GM08714 (cell line): ENCODE results near the gene LRP8.
A peak's percentile ranks its signal among the peaks of the same experiment; 100 is the strongest.

Experiments
- H3K4me3 ChIP-seq: fragments of 200-500 bp; sonication (Bioruptor generic); 2 replicates; pipeline ENCODE4 v1.5.1; 2014; ENCODE audit warnings: mild to moderate bottlenecking, low read length, inconsistent platforms
- ZNF274 ChIP-seq: IDR thresholded peaks from 2 replicates; pipeline ENCODE4 v1.6.1; 2012; ENCODE audit warnings: mild to moderate bottlenecking, low read depth, low read length

LRP8 gene

GRCh38 chr1:53327182-53327913 lies 522 bp downstream of the LRP8 start:
- TF ChIP-seq ZNF274 = no peak
- peak overlapping the region; percentile 81 for H3K4me3 ChIP-seq

- TF ChIP-seq ZNF274 = no peak
- H3K4me3 ChIP-seq = peak overlapping the region; percentile 81
Measured at GRCh38 chr1:53326598-53327181, 1.2 kb downstream of the LRP8 start.

GRCh38 chr1:53326088-53326597 lies 1.7 kb downstream of the LRP8 start:
- TF ChIP-seq ZNF274 = no peak
- peak overlapping the region; percentile 81 for H3K4me3 ChIP-seq

GRCh38 chr1:53325326-53326087 lies 2.4 kb downstream of the LRP8 start:
- no peak for TF ChIP-seq ZNF274
- peak overlapping the region; percentile 64; the same call in 1 of the 2 replicates for H3K4me3 ChIP-seq

GRCh38 chr1:53324728-53325297 lies 3.1 kb downstream of the LRP8 start:
- TF ChIP-seq ZNF274 = no peak
- no peak overlapping the region for H3K4me3 ChIP-seq

GRCh38 chr1:53324321-53324720 lies 3.5 kb downstream of the LRP8 start:
- H3K4me3 ChIP-seq = no peak overlapping the region
- no peak for TF ChIP-seq ZNF274

GRCh38 chr1:53323316-53323715 lies 4.6 kb downstream of the LRP8 start:
- no peak overlapping the region for H3K4me3 ChIP-seq
- TF ChIP-seq ZNF274 = no peak

- H3K4me3 ChIP-seq = no peak overlapping the region
- TF ChIP-seq ZNF274 = no peak
Measured at GRCh38 chr1:53321776-53322602, 5.9 kb downstream of the LRP8 start.

- H3K4me3 ChIP-seq = no peak overlapping the region
- TF ChIP-seq ZNF274 = no peak
Measured at GRCh38 chr1:53321366-53321765, 6.5 kb downstream of the LRP8 start.

- TF ChIP-seq ZNF274 = no peak
Measured at GRCh38 chr1:53320646-53321045, 7.2 kb downstream of the LRP8 start.

GRCh38 chr1:53319296-53320101 lies 8.4 kb downstream of the LRP8 start:
- no peak for TF ChIP-seq ZNF274
- H3K4me3 ChIP-seq = no peak overlapping the region

More at GRCh38 chr1:53320646-53321045, 7.2 kb downstream of the LRP8 start:
- no peak overlapping the region for H3K4me3 ChIP-seq

- no peak overlapping the region for H3K4me3 ChIP-seq
- TF ChIP-seq ZNF274 = no peak
Measured at GRCh38 chr1:53317646-53318539, 10.0 kb downstream of the LRP8 start.
